ENCODE data around the gene KRTAP5-9.

KRTAP5-9 gene

DNA sequence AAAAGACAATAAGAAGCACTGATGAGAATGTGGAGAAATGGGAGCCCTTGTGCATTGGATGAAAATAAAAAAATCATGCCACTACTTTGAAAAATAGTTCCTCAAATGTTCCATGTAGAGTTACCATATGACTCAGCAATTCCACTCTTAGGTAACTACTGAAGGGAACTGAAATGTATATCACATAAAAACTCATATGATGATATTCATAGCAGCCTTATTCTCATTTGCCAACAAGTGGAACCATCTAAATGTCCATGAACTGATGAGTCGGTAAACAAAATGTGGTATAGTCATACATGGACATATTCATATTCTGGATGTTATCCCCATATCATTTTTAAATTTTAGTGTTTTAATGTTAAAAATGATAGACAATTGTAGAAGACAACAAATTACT is 3.5 kb downstream of the KRTAP5-9 start:
- no peak for TF ChIP-seq CTCF (IDR thresholded peaks at IDR 0.05; ENCODE audit: low read depth, low read length, missing control alignments)
- no peak for DNase-seq (ENCODE audit: extremely low read depth, low read depth)
- no peak overlapping the region for H3K4me3 ChIP-seq (replicated peaks; ENCODE audit: low read depth, low read length)

GRCh38 chr11:71554996-71555395 is 6.8 kb downstream of the KRTAP5-9 start:
- no peak for DNase-seq (ENCODE audit: extremely low read depth, low read depth)
- TF ChIP-seq CTCF (IDR thresholded peaks at IDR 0.05; ENCODE audit: low read depth, low read length, missing control alignments) = no peak
- no peak overlapping the region for H3K4me3 ChIP-seq (replicated peaks; ENCODE audit: low read depth, low read length)

DNA sequence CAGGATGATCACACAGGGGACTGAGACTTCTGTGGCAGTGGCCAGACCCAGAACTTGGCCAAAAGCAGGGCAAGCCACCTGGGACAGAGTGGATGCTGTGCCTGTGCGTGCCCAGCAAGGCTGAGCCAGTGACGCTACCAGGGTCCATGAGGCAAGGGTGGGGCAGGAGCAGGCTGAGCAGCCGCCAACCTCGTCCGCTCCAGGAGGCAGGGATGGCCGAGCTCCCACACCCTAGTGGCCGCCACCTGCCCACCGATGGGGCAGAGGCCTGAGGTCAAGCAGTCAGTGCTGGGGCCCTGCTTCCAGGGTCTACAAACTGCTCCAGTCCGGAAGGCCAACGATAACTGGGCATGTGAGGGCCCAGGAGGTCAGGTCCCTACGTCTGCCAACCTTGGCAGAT is 7.3 kb downstream of the KRTAP5-9 start:
- DNase-seq (ENCODE audit: extremely low read depth, low read depth) = no peak
- H3K4me3 ChIP-seq (replicated peaks; ENCODE audit: low read depth, low read length) = no peak overlapping the region
- TF ChIP-seq CTCF (IDR thresholded peaks at IDR 0.05; ENCODE audit: low read depth, low read length, missing control alignments) = no peak

DNA sequence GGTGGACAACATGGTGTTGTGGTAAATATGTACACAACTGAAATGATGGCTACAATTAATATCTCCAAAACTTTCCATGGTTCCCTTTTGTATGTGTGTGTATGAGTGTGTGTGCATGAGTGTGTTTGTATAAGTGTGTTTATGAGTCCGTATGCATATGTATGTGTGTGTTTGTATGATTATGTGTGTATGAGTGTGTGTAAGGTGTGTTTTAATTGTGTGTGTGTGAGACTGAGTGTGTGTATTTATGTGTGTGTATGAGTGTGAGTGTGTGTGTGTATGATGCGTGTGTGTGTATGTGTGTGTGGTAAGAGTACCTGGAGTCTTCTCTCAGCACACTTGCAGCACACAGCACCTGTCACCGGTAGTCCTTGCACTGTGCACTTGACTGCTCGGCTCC is 7.8 kb downstream of the KRTAP5-9 start:
- no peak overlapping the region for H3K4me3 ChIP-seq (replicated peaks; ENCODE audit: low read depth, low read length)
- no peak for DNase-seq (ENCODE audit: extremely low read depth, low read depth)
- no peak for TF ChIP-seq CTCF (IDR thresholded peaks at IDR 0.05; ENCODE audit: low read depth, low read length, missing control alignments)

- no peak overlapping the region for H3K4me3 ChIP-seq (replicated peaks; ENCODE audit: low read depth, low read length)
- TF ChIP-seq CTCF (IDR thresholded peaks at IDR 0.05; ENCODE audit: low read depth, low read length, missing control alignments) = no peak
- no peak for DNase-seq (ENCODE audit: extremely low read depth, low read depth)
Observed at GRCh38 chr11:71557257-71557656, 9.0 kb downstream of the KRTAP5-9 start.

DNA sequence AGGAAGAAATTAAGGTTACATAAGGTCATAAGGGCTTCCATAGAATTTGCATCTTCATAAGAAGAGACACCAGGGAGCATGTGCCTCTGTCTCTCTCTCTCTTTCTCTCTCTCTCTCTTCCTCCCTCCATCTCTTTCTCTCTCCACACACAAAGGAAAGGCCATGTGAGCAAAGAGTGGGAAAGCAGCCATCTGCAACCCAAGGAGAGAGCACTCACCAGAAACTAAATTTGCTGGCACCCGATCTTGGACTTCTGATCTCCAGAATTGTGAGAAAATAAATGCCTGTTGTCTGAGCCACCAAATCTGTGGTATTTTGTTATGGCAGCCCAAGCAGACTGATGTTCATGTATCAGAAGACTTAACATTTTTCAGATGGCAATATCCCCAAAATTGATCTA is 10.8 kb downstream of the KRTAP5-9 start:
- no peak overlapping the region for H3K4me3 ChIP-seq (replicated peaks; ENCODE audit: low read depth, low read length)
- no peak for TF ChIP-seq CTCF (IDR thresholded peaks at IDR 0.05; ENCODE audit: low read depth, low read length, missing control alignments)
- DNase-seq (ENCODE audit: extremely low read depth, low read depth) = no peak

DNA sequence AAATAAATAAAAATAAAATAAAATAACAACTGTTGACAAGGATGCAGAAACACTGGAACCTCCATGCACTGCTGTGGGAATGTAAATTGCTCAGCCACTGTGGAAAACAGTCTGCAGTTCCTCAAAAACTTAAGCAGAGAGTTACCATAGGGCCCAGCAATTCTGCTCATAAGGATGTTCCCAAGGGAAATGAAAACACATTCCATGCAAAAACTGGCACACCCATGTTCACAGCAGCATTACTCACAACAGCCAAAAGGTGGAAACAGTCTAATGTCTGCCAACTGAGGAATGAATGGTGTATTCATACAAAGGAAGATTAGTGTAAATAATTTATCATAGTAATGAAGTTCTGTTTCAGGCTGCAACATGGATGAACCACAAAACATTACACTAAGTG is 13.9 kb downstream of the KRTAP5-9 start:
- no peak overlapping the region for H3K4me3 ChIP-seq (replicated peaks; ENCODE audit: low read depth, low read length)
- TF ChIP-seq CTCF (IDR thresholded peaks at IDR 0.05; ENCODE audit: low read depth, low read length, missing control alignments) = no peak
- no peak for DNase-seq (ENCODE audit: extremely low read depth, low read depth)

All from HFF-Myc (cell line).